GM08714 (cell line): ENCODE results near the gene ZNF213.

ENCODE experiments used
- H3K4me3 ChIP-seq: fragments of 200-500 bp; sonication (Bioruptor generic); 2 replicates; pipeline ENCODE4 v1.5.1; 2014; ENCODE audit warnings: mild to moderate bottlenecking, low read length, inconsistent platforms
- ZNF274 ChIP-seq: IDR thresholded peaks from 2 replicates; pipeline ENCODE4 v1.6.1; 2012; ENCODE audit warnings: mild to moderate bottlenecking, low read depth, low read length

Gene ZNF213

GRCh38 chr16:3115561-3115960 lies 19.3 kb upstream of the ZNF213 start:
- H3K4me3 ChIP-seq, result no peak overlapping the region
- no peak for TF ChIP-seq ZNF274

DNA sequence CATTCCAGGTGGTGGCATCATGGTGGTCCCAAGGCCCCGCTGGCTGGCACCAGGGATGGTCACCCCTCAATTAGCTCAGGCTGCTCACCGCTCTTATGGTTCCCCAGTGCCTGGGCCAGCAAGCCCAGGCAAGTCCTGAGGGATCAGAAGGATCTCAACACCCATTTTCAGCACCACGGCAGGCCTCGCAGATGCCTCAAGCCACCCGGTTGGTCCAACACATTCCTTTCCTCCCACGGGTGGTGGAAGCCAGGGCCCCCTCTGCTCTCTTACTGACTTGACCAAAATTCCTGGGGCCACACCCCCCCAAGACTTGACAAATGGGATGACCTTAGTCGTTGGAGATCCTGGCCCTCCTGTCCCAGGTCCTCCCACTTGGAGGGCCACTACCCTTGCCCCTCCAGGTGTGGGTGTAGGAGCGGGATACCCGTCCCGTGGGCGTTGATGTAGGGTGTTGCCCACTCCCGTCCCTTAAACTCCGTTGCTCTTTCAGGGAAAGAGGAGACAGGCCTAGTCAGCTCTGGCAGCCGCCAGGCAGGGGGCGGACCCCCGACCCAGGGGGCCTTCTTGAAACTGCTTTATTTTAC lies 16.5 kb upstream of the ZNF213 start:
- no peak for TF ChIP-seq ZNF274
- no peak overlapping the region for H3K4me3 ChIP-seq

DNA sequence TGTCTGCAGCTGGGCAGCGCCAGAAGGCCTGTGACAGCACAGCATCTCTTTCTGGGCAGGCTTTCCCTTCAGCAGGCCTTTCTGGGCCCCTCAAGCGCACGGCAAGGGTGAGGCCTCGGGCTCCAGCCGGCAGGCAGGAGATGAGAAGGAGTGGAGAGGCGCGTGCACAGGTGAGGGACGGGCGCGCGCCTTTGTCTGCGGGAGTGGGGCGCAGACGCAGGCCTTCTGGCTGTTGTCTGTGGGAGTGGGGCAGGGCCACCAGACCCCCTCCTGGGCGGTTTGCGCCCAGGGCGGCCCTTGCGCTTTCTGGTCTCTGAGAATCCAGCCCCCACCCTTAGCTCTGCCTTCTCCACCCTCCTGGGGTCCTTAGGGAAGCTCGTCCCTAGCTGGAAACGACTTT lies 16.0 kb upstream of the ZNF213 start:
- no peak overlapping the region for H3K4me3 ChIP-seq
- no peak for TF ChIP-seq ZNF274

GRCh38 chr16:3119286-3119685 lies 15.5 kb upstream of the ZNF213 start:
- no peak overlapping the region for H3K4me3 ChIP-seq
- TF ChIP-seq ZNF274, result no peak

GRCh38 chr16:3119701-3120408 lies 15.0 kb upstream of the ZNF213 start:
- no peak overlapping the region for H3K4me3 ChIP-seq
- no peak for TF ChIP-seq ZNF274

DNA sequence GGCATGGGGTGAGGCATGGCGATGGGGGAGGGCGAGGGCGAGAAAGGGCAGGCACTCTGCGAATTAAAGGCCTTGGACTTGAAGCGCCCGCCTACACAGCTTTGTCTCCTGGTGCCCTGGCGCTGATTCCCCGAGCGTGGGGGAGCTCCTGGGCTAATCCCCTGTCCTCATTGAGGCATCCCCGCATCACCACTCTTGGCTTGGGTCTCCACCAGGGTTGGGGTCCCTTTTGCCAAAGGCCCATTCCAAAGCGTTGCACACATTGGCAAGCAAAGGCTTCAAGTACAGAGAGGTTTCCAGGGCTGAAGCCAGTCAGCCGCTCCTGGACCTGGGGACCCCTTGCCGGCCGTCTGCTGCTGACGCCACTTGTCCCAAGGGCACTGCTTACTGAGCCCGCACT lies 14.4 kb upstream of the ZNF213 start:
- H3K4me3 ChIP-seq, result no peak overlapping the region
- no peak for TF ChIP-seq ZNF274

DNA sequence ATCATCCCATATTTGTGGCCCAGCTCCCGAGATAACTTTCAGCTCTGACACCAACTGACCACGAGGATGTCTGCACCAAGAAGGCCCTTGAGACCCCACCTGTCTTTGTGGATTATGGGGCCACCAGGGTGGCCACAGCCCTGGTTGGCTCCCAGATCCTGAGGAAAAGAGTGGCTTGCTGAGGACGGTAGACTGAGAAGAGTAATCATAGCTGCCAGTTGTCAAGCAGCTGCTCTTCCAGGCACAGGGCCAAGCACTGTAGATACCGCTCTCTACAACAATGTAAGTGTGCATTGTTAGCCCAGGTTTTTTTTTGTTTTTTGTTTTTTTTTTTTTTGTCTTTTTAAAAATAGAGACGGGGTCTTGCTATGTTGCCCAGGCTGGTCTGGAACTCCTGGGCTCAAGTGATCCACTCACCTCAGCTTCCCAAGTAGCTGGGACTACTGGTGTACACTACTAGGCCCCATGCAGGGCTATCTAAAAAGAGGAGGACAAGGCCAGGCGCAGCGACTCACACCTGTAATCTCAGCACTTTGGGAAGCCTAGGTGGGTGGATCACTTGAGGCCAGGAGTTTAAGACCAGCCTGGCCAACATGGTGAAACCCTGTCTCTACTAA lies 12.9 kb upstream of the ZNF213 start:
- TF ChIP-seq ZNF274, result no peak
- no peak overlapping the region for H3K4me3 ChIP-seq

GRCh38 chr16:3122926-3123570 lies 11.8 kb upstream of the ZNF213 start:
- TF ChIP-seq ZNF274, result no peak
- H3K4me3 ChIP-seq, result no peak overlapping the region

DNA sequence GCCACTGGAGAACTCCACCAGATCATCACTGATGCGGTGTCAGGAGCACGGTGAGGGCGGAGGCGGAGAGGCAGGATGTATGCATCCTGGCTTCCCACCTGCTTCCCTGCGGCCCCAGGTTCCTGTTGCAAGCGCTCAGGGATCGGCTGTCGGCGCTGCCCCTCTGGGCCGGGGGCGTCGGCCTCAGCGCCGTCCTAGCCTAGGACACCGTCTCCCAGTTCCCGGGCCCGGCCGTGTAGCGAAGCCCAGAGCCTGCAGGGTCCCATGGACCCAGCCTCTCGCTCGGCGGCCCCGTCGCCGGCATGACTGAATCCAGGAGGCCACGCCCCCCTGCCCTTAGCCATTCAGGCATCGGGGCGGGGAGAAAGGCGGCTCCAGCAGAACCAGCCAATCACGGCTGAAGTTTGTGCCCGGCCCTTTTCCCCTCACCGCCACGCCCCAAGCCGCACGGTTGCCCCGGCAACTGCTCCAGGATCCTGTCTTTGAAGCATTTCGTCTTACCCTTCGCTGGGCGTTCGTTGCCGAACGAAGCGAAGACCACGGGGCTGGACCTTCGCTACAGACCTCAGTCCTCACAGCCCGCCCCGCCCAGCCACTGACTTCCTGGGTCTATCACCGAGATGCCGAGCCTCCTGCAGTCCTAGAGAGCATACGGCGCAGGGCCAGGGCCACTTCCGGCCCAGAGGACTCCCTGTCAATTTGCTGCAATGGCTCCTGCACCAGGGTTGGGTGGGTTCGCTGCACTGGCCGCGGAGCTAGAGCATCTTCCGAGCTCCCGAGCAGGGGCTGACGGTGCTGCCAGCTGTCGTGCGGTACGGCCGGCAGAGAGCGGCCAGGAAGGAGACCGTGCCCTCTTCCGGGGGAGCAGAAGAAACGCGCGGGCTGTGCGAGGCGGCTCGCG lies 10.6 kb upstream of the ZNF213 start:
- peak overlapping the region; percentile 71; the same call in 1 of the 2 replicates for H3K4me3 ChIP-seq

GRCh38 chr16:3127745-3128144 lies 7.1 kb upstream of the ZNF213 start:
- TF ChIP-seq ZNF274, result no peak
- H3K4me3 ChIP-seq, result no peak overlapping the region

More for the DNA sequence above, 10.6 kb upstream of the ZNF213 start:
- no peak for TF ChIP-seq ZNF274

DNA sequence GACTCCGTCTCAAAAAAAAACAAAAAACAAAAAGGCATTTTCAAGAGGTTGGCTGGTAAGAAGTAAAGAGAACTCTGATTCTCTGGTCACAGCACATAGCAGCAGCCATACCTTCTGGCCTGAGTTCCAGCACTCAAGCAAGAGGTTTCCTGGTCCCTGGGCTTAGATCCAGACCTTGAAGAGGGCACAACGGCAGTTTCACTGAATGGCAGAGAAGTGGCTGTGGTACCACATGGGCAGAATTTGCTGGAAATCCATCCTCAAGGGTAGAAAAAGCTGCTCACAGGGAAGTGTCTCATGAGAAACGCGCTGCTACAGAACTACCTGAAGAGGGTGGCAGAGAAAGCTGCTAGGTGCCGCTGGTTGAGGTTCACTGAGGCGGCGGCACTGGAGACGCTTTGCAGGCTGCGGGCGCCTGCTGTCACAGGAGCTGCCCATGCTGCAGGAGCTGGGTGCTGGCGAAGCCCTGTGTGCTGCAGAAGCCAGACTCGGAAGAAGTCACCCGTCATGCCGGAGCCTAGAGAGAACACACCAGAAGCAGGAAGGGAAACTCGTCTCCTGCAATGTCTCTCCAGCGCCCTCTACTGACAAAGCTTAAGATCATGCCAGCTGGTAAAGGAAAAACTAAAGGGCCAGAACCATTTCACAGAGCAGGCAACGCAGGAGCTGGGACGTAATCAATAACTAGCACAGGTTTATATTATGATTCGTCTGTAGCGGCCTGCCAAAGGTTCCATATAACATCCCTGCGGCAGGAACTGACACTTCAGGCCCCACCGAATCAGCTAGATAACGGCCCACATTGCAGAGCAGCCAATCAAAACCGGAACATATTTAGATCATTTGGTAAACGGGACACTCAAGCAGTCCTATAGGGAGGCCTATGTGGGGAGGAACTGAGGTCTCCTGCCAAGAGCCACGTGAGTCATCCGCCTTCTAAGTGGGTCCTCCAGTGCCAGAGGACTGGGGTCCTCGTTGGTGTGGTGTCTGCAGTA lies 5.4 kb upstream of the ZNF213 start:
- peak overlapping the region; percentile 57; the same call in 1 of the 2 replicates for H3K4me3 ChIP-seq
- TF ChIP-seq ZNF274, result no peak

DNA sequence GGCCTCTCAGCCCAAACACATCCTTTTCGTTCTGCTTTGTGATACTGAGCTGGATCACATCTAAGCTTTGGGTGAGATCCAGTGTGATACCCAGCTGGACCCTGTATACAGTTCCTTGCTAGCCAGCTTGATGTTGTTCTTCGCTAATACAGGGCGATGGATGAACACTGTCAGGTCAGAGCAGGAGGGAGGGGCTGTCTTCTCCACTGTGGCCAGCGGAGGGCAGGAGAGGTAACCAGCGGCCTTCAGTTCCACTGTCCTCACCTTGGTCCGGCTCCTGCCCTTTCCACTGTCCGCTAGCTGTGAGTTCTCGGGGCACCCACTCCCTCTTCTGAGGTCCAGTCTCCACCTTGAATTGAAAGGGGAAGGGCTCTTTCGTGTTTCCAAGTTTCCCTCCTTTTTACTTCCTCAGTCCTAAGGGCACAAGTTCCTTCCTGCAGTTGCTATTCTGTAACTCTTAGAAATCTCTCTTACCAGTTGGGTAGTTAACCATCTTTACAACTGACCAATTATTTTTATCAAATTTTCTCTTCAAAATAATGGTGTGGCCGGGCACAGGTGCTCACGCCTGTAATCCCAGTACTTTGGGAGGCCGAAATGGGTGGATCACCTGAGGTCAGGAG lies 3.0 kb upstream of the ZNF213 start:
- no peak for TF ChIP-seq ZNF274
- no peak overlapping the region for H3K4me3 ChIP-seq
